WTC11 (cell line): ENCODE measurements around the gene GASK1A. TPM values are rescaled to one million over a fixed set of nuclear protein-coding genes. Genes with fewer than 3 reads are reported as not detected.

Experiments
- ATAC-seq: fragments of 200-7000 bp; cut with Tn5 transposase; 2 replicates; pipeline ENCODE4 v1.10.0; 2021; ENCODE audit warnings: mild to moderate bottlenecking, moderate library complexity
- CTCF ChIA-PET: fragments of 300-600 bp; sonication (Branson Sonifier 250); formaldehyde crosslinking; loops from one replicate; lab custom pipeline; 2021; ENCODE audit warnings: antibody characterized with exemption; lab: Charles Lee
- POLR2A ChIA-PET: fragments of 350-600 bp; sonication (Branson Sonifier 250); formaldehyde crosslinking; loops from one replicate; lab custom pipeline; 2021; ENCODE audit warnings: antibody characterized with exemption; lab: Charles Lee
- DNase-seq: peaks from one replicate; pipeline ENCODE4 v3.0.0; 2021; ENCODE audit warnings: low spot score
- H3K27ac Mint-ChIP-seq: 2 replicates; pipeline ENCODE4 v1.8.0; 2021; ENCODE audit warnings: mixed read lengths
- H3K27me3 Mint-ChIP-seq: 2 replicates; pipeline ENCODE4 v1.8.0; 2021; ENCODE audit warnings: low read depth, mild to moderate bottlenecking, moderate library complexity, mixed read lengths
- H3K36me3 Mint-ChIP-seq: 2 replicates; pipeline ENCODE4 v1.8.0; 2021; ENCODE audit warnings: mixed read lengths
- H3K4me1 Mint-ChIP-seq: 2 replicates; pipeline ENCODE4 v1.8.0; 2022; ENCODE audit warnings: mixed read lengths
- H3K4me3 Mint-ChIP-seq: 2 replicates; pipeline ENCODE4 v1.8.0; 2021; ENCODE audit warnings: mild to moderate bottlenecking, moderate library complexity, mixed read lengths
- H3K9me3 Mint-ChIP-seq: 2 replicates; pipeline ENCODE4 v1.8.0; 2021; ENCODE audit warnings: mixed read lengths
- AFF4 ChIP-seq: sonication (generic); formaldehyde crosslinking; IDR thresholded peaks from 2 replicates; pipeline ENCODE4 v1.8.1; 2023; ENCODE audit warnings: mild to moderate bottlenecking, missing genetic modification reagents, borderline replicate concordance
- AR ChIP-seq: fragments of 250-450 bp; sonication (Bioruptor Pico); IDR thresholded peaks from 2 replicates; pipeline ENCODE4 v1.9.0; 2021; ENCODE audit warnings: mild to moderate bottlenecking
- ATF3 ChIP-seq: sonication (generic); formaldehyde crosslinking; conservative IDR thresholded peaks from 2 replicates; pipeline ENCODE4 v1.8.1; 2022; ENCODE audit warnings: mild to moderate bottlenecking, missing genetic modification reagents
- CTCF ChIP-seq: fragments of 200-600 bp; IDR thresholded peaks from 2 replicates; pipeline ENCODE4 v1.8.0; 2022; ENCODE audit warnings: antibody characterized with exemption
- EMX1 ChIP-seq: fragments of 250-450 bp; sonication (Bioruptor Pico); IDR thresholded peaks from 2 replicates; pipeline ENCODE4 v1.8.0; 2021; ENCODE audit warnings: mild to moderate bottlenecking
- FOXP4 ChIP-seq: sonication (generic); formaldehyde crosslinking; IDR thresholded peaks from 2 replicates; pipeline ENCODE4 v1.8.0; 2022; ENCODE audit warnings: mild to moderate bottlenecking, missing genetic modification reagents
- HMGXB4 ChIP-seq: sonication (generic); formaldehyde crosslinking; IDR thresholded peaks from 2 replicates; pipeline ENCODE4 v1.8.1; 2023; ENCODE audit warnings: mild to moderate bottlenecking, moderate library complexity, missing genetic modification reagents
- JUN ChIP-seq: sonication (generic); formaldehyde crosslinking; IDR thresholded peaks from 2 replicates; pipeline ENCODE4 v1.8.0; 2023; ENCODE audit warnings: mild to moderate bottlenecking, missing genetic modification reagents
- NR2C2 ChIP-seq: sonication (generic); formaldehyde crosslinking; IDR thresholded peaks from 2 replicates; pipeline ENCODE4 v1.8.0; 2022; ENCODE audit warnings: mild to moderate bottlenecking, missing genetic modification reagents
- PREB ChIP-seq: sonication (generic); formaldehyde crosslinking; IDR thresholded peaks from 2 replicates; pipeline ENCODE4 v1.8.1; 2022; ENCODE audit warnings: mild to moderate bottlenecking, missing genetic modification reagents, moderate library complexity, borderline replicate concordance
- SMAD3 ChIP-seq: sonication (generic); formaldehyde crosslinking; IDR thresholded peaks from 2 replicates; pipeline ENCODE4 v1.8.0; 2022; ENCODE audit warnings: missing genetic modification reagents, mild to moderate bottlenecking, borderline replicate concordance
- USF2 ChIP-seq: sonication (generic); formaldehyde crosslinking; IDR thresholded peaks from 2 replicates; pipeline ENCODE4 v1.8.1; 2023; ENCODE audit warnings: mild to moderate bottlenecking, missing genetic modification reagents, moderate library complexity
- ZNF512 ChIP-seq: sonication (generic); formaldehyde crosslinking; IDR thresholded peaks from 2 replicates; pipeline ENCODE4 v1.8.1; 2022; ENCODE audit warnings: missing genetic modification reagents, borderline replicate concordance
- total RNA-seq: library from RNA; stranded (reverse); gene quantifications from 3 replicates; pipeline ENCODE4 v1.2.3, GENCODE V29; 2021

Gene GASK1A
- total RNA-seq, 1 experiment from 2014 or later = 9.6 TPM

GRCh38 chr3:43013256-43013655, 34.1 kb downstream of the GASK1A start:
- Mint-ChIP-seq H3K36me3 (no peaks in the 10 kb centered on the region; the same call in none of the 2 replicates), H3K4me1 (no peaks in the 10 kb centered on the region), H3K9me3 (0 out of 2 replicates have a peak, but pooled peaks cover 3% of the 10 kb centered on the region), H3K4me3 (no peak overlapping the region), H3K27me3 (no peaks in the 10 kb centered on the region), H3K27ac (no peak overlapping the region)
- DNase-seq (no peak), ATAC-seq (no peak)
- POLR2A ChIA-PET = no interaction called here
- TF ChIP-seq PREB (CRISPR knock-in tag) = no peak
- no peak for TF ChIP-seq FOXP4 (CRISPR knock-in tag)
- no peak for TF ChIP-seq AFF4 (CRISPR knock-in tag)
- no peak for TF ChIP-seq USF2 (CRISPR knock-in tag)
- no peak for TF ChIP-seq EMX1
- no peak for TF ChIP-seq ATF3 (CRISPR knock-in tag)
- TF ChIP-seq HMGXB4 (CRISPR knock-in tag) = no peak
- CTCF ChIA-PET = no interaction called here

- Mint-ChIP-seq H3K9me3 (0 out of 2 replicates have a peak, but pooled peaks cover 3% of the 10 kb centered on the region), H3K4me3 (no peak overlapping the region), H3K27ac (no peak overlapping the region), H3K4me1 (no peaks in the 10 kb centered on the region), H3K27me3 (no peaks in the 10 kb centered on the region), H3K36me3 (no peaks in the 10 kb centered on the region; the same call in none of the 2 replicates)
- no peak for DNase-seq
- ChIA-PET CTCF (no interaction called here), POLR2A (no interaction called here)
- ATAC-seq = no peak
- no peak for TF ChIP-seq CTCF
- TF ChIP-seq JUN (CRISPR knock-in tag) = no peak
- no peak for TF ChIP-seq NR2C2 (CRISPR knock-in tag)
- TF ChIP-seq FOXP4 (CRISPR knock-in tag) = no peak
- no peak for TF ChIP-seq AR (CRISPR knock-in tag)
- TF ChIP-seq ZNF512 (CRISPR knock-in tag) = no peak
- TF ChIP-seq SMAD3 (CRISPR knock-in tag) = no peak
Measured at GRCh38 chr3:43013743-43014155, 34.6 kb downstream of the GASK1A start.
